ENCODE results near the gene EFEMP2. TPM values are rescaled to one million over a fixed set of nuclear protein-coding genes. Genes with fewer than 3 reads are reported as not detected.

Gene EFEMP2
- total RNA-seq, 1 donor from 2014 or later: 118 TPM

Other genes starting within 250 kb of the EFEMP2 start
- gene SIPA1, start 234.7 kb downstream of the EFEMP2 start, total RNA-seq: 29.7 TPM
- 45.0 TPM for gene RELA, start 209.9 kb downstream of the EFEMP2 start, total RNA-seq
- 49.2 TPM for gene KAT5, start 160.5 kb downstream of the EFEMP2 start, total RNA-seq
- 48.8 TPM for gene RNASEH2C, start 152.0 kb downstream of the EFEMP2 start, total RNA-seq
- gene AP5B1, start 91.8 kb downstream of the EFEMP2 start, total RNA-seq: 8.7 TPM
- gene OVOL1, start 85.7 kb downstream of the EFEMP2 start, total RNA-seq: not detected
- gene SNX32, start 38.8 kb downstream of the EFEMP2 start, total RNA-seq: 0.54 TPM
- 434 TPM for gene CFL1, start 14.6 kb downstream of the EFEMP2 start, total RNA-seq
- gene MUS81, start 12.4 kb downstream of the EFEMP2 start, total RNA-seq: 37.6 TPM
- gene CTSW, start 7.0 kb upstream of the EFEMP2 start, total RNA-seq: 0.83 TPM
- gene FIBP, start 15.7 kb upstream of the EFEMP2 start, total RNA-seq: 62.6 TPM
- 66.2 TPM for gene CCDC85B, start 17.9 kb upstream of the EFEMP2 start, total RNA-seq
- 2.0 TPM for gene FOSL1, start 27.6 kb upstream of the EFEMP2 start, total RNA-seq
- gene C11orf68, start 46.3 kb upstream of the EFEMP2 start, total RNA-seq: 45.2 TPM
- gene DRAP1, start 46.6 kb upstream of the EFEMP2 start, total RNA-seq: 113 TPM
- not detected for gene TSGA10IP, start 72.7 kb upstream of the EFEMP2 start, total RNA-seq
- gene SART1, start 88.9 kb upstream of the EFEMP2 start, total RNA-seq: 35.9 TPM
- 18.1 TPM for gene EIF1AD, start 129.4 kb upstream of the EFEMP2 start, total RNA-seq
- gene BANF1, start 129.7 kb upstream of the EFEMP2 start, total RNA-seq: 195 TPM
- gene CST6, start 139.2 kb upstream of the EFEMP2 start, total RNA-seq: 1.5 TPM
- gene CATSPER1, start 153.7 kb upstream of the EFEMP2 start, total RNA-seq: 0.13 TPM
- gene GAL3ST3, start 176.4 kb upstream of the EFEMP2 start, total RNA-seq: 3.1 TPM
- gene SF3B2, start 179.6 kb upstream of the EFEMP2 start, total RNA-seq: 85.8 TPM
- 115 TPM for gene PACS1, start 197.5 kb upstream of the EFEMP2 start, total RNA-seq